Measurements from ENCODE around the gene DLGAP1.

Gene DLGAP1

DNA sequence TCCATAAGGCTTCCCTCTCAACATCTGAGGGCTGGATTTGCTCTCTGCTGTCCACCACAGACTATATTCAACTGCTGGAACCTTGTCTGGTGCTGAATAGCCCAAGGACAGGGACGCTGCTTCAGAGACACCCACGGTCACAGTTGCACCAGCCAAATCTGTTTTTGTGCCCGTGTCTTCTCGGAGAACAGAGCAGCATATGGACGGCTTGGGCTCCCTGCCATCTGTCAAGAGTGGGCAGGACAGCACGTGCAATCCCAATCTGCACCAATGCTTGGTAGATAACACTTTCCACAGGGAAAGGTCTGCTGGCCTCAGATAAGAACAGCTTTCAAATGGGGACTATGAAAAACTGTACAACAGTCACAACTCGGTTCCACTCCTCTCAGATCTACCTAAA, 539.0 kb downstream of the DLGAP1 start:
- Histone ChIP-seq H3K27me3 (ENCODE audit: control insufficient read depth in 1 of 2, insufficient read depth in 2 of 2, low read length in 2 of 2) (peaks cover 0 to 2% of the 10 kb centered on the region in 2 donors), H3K9ac (ENCODE audit: low read length in 2 of 2) (no peak overlapping the region), H3K4me3 (ENCODE audit: low read length in 2 of 2) (no peak overlapping the region), H3K36me3 (ENCODE audit: control insufficient read depth in 2 of 2, insufficient read depth in 2 of 2, low read length in 2 of 2) (no peaks in the 10 kb centered on the region), H3K9me3 (ENCODE audit: control insufficient read depth in 2 of 2, low read length in 2 of 2) (no peaks in the 10 kb centered on the region), H3K27ac (ENCODE audit: low read length) (no peak overlapping the region), H3K4me1 (ENCODE audit: control insufficient read depth, insufficient read depth, low read length) (no peaks in the 10 kb centered on the region)

DNA sequence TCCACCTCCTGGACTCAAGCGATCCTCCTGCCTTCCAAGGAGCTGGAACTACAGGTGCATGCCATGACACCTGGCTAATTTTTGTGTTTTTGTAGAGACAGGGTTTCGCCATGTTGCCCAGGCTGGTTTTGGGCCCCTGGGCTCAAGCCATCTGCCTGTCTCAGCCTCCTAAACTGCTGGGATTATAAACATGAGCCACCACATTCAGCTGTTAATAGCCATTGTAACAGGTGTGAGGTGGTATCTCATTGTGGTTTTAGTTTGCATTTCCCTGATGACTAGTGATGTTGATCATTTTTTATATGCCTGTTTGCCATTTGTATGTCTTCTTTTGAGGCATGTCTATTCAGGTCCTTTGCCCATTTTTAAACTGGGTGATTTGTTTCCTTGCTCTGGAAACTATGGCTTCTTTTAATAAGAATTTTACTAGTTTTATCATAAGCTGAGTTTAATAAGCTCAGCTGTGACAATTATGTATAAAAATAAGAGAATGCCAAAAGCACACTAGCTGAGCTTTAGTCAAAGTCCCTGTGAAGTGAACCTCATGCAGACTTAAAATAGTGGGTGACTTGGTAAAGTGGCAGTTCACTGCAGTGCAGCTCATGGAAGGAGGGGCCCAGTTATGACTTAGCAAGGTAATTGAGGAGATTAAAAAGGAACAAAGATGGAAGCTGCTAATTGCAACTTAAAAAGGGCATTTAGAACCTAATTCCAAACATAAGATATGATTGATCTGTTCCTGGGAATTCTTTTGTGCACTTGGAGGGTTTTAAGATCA, 540.1 kb downstream of the DLGAP1 start:
- H3K27ac ChIP-seq (ENCODE audit: low read length), result no peak overlapping the region
- H3K4me1 ChIP-seq (ENCODE audit: control insufficient read depth, insufficient read depth, low read length), result no peaks in the 10 kb centered on the region

GRCh38 chr18:3914109-3914508, 541.0 kb downstream of the DLGAP1 start:
- Histone ChIP-seq H3K27ac (ENCODE audit: low read length) (no peak overlapping the region), H3K36me3 (ENCODE audit: control insufficient read depth in 2 of 2, insufficient read depth in 2 of 2, low read length in 2 of 2) (no peaks in the 10 kb centered on the region), H3K4me1 (ENCODE audit: control insufficient read depth, insufficient read depth, low read length) (no peaks in the 10 kb centered on the region), H3K9ac (ENCODE audit: low read length in 2 of 2) (no peak overlapping the region), H3K4me3 (ENCODE audit: low read length in 2 of 2) (no peak overlapping the region), H3K9me3 (ENCODE audit: control insufficient read depth in 2 of 2, low read length in 2 of 2) (no peaks in the 10 kb centered on the region), H3K27me3 (ENCODE audit: control insufficient read depth in 1 of 2, insufficient read depth in 2 of 2, low read length in 2 of 2) (peaks cover 0 to 2% of the 10 kb centered on the region in 2 donors)

More for the DNA sequence above, 540.1 kb downstream of the DLGAP1 start:
- Histone ChIP-seq H3K36me3 (ENCODE audit: control insufficient read depth in 2 of 2, insufficient read depth in 2 of 2, low read length in 2 of 2) (no peaks in the 10 kb centered on the region), H3K9me3 (ENCODE audit: control insufficient read depth in 2 of 2, low read length in 2 of 2) (no peaks in the 10 kb centered on the region), H3K9ac (ENCODE audit: low read length in 2 of 2) (no peak overlapping the region), H3K4me3 (ENCODE audit: low read length in 2 of 2) (no peak overlapping the region), H3K27me3 (ENCODE audit: control insufficient read depth in 1 of 2, insufficient read depth in 2 of 2, low read length in 2 of 2) (peaks cover 0 to 2% of the 10 kb centered on the region in 2 donors)

DNA sequence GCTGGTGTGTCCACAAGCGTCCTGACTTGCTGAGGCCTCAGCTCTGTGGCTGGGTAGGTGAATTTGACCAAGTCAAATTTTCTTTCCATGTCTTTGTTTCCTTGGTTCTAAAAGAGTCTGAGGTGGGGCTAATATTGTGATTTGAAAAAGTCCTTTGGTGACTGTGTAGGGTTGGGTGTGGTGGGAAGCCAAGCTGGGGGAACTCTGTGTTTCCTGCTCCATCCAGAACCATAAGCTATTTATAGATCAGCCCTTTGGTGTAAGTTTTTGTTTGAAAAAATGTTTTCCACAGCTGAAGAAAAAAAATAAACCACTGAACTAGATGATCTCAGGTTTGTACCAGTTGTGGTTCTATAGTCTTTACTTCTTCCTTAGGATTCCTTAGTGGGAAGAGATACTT, 542.4 kb downstream of the DLGAP1 start:
- Histone ChIP-seq H3K9me3 (ENCODE audit: control insufficient read depth in 2 of 2, low read length in 2 of 2) (no peaks in the 10 kb centered on the region), H3K36me3 (ENCODE audit: control insufficient read depth in 2 of 2, insufficient read depth in 2 of 2, low read length in 2 of 2) (no peaks in the 10 kb centered on the region), H3K9ac (ENCODE audit: low read length in 2 of 2) (no peak overlapping the region), H3K4me3 (ENCODE audit: low read length in 2 of 2) (no peak overlapping the region), H3K4me1 (ENCODE audit: control insufficient read depth, insufficient read depth, low read length) (no peaks in the 10 kb centered on the region), H3K27me3 (ENCODE audit: control insufficient read depth in 1 of 2, insufficient read depth in 2 of 2, low read length in 2 of 2) (peaks cover 0 to 2% of the 10 kb centered on the region in 2 donors), H3K27ac (ENCODE audit: low read length) (no peak overlapping the region)

DNA sequence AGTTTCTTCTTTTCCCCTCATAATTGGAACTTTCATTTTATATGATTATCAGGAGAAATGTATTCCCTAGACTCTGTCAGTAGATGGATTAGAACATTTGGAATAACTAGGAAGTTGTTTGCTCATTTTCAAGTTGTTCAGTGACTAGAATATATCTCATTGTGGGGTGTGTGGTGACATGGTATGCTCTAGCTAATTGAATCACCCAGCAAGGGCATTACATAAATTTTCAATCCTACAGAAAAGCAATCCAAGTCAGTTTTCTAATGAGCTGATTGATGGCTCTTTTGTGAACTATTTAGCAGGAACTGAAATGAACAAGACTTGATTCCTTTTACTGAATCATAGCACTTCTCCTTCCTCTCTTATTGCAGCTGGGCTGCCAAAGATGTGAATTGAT, 543.7 kb downstream of the DLGAP1 start:
- Histone ChIP-seq H3K9ac (ENCODE audit: low read length in 2 of 2) (no peak overlapping the region), H3K4me1 (ENCODE audit: control insufficient read depth, insufficient read depth, low read length) (no peaks in the 10 kb centered on the region), H3K27ac (ENCODE audit: low read length) (no peak overlapping the region), H3K9me3 (ENCODE audit: control insufficient read depth in 2 of 2, low read length in 2 of 2) (no peaks in the 10 kb centered on the region), H3K4me3 (ENCODE audit: low read length in 2 of 2) (no peak overlapping the region), H3K36me3 (ENCODE audit: control insufficient read depth in 2 of 2, insufficient read depth in 2 of 2, low read length in 2 of 2) (no peaks in the 10 kb centered on the region), H3K27me3 (ENCODE audit: control insufficient read depth in 1 of 2, insufficient read depth in 2 of 2, low read length in 2 of 2) (peaks cover 0 to 2% of the 10 kb centered on the region in 2 donors)

DNA sequence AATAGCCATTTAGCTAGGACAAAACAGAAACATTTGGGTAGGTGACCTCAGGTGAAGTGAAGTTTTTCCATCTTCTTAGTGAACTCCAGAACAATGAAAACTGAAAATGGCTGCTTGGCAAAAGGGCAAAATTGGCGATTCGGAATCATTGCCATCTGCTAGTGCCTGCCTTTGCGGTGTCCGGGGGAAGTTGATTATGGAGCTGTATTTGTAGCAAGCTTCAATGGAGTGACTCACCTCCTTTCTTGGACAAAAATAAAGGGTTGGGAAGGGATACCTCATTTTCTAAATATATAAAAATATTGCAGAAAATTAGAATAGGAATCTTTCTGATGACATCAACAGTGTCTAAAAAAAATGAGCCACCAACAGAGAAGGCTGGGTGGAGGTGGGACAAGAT, 544.6 kb downstream of the DLGAP1 start:
- Histone ChIP-seq H3K9me3 (ENCODE audit: control insufficient read depth in 2 of 2, low read length in 2 of 2) (no peaks in the 10 kb centered on the region), H3K27me3 (ENCODE audit: control insufficient read depth in 1 of 2, insufficient read depth in 2 of 2, low read length in 2 of 2) (no peaks in the 10 kb centered on the region), H3K9ac (ENCODE audit: low read length in 2 of 2) (no peak overlapping the region), H3K36me3 (ENCODE audit: control insufficient read depth in 2 of 2, insufficient read depth in 2 of 2, low read length in 2 of 2) (no peaks in the 10 kb centered on the region), H3K4me1 (ENCODE audit: control insufficient read depth, insufficient read depth, low read length) (no peaks in the 10 kb centered on the region), H3K4me3 (ENCODE audit: low read length in 2 of 2) (no peak overlapping the region), H3K27ac (ENCODE audit: low read length) (no peak overlapping the region)

- no peak overlapping the region for H3K27ac ChIP-seq (ENCODE audit: low read length)
- H3K9ac ChIP-seq (ENCODE audit: low read length in 2 of 2), result no peak overlapping the region
- H3K36me3 ChIP-seq (ENCODE audit: control insufficient read depth in 2 of 2, insufficient read depth in 2 of 2, low read length in 2 of 2), result no peaks in the 10 kb centered on the region
- no peak overlapping the region for H3K4me3 ChIP-seq (ENCODE audit: low read length in 2 of 2)
- no peaks in the 10 kb centered on the region for H3K4me1 ChIP-seq (ENCODE audit: control insufficient read depth, insufficient read depth, low read length)
- no peaks in the 10 kb centered on the region for H3K27me3 ChIP-seq (ENCODE audit: control insufficient read depth in 1 of 2, insufficient read depth in 2 of 2, low read length in 2 of 2)
- H3K9me3 ChIP-seq (ENCODE audit: control insufficient read depth in 2 of 2, low read length in 2 of 2), result no peaks in the 10 kb centered on the region
These were observed 547.2 kb downstream of the DLGAP1 start for GRCh38 chr18:3907955-3908354.

DNA sequence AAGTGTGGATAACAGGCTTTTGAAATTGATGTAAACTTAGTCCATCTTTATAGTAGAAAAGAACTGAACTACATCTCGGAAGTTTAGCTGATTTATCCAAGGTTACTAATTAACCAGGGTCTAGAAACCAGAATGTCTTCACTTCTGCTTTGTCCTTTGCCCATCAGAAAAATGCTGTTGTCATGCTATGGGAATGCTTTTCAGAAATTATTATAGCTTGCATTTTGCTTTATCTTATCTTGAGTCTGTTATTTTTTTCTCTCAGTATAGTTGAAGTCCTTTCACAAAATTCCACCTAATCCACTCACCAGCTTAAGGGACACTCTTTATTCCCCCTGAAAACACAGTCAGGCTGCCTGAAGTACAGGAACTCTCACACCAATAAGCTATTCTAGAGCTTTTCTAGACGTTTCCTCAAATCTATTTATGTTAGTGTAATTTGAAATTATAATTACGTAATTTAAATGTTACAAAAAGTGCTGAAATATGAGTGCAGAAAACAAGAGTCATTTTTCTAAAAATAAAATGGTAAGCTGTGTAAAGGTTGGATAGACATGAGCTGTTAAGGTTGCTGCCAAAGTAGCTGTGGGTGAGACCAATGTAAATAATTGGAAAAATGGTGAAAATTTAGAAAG, 548.9 kb downstream of the DLGAP1 start:
- Histone ChIP-seq H3K9me3 (ENCODE audit: control insufficient read depth in 2 of 2, low read length in 2 of 2) (no peaks in the 10 kb centered on the region), H3K36me3 (ENCODE audit: control insufficient read depth in 2 of 2, insufficient read depth in 2 of 2, low read length in 2 of 2) (no peaks in the 10 kb centered on the region), H3K4me3 (ENCODE audit: low read length in 2 of 2) (no peak overlapping the region), H3K27me3 (ENCODE audit: control insufficient read depth in 1 of 2, insufficient read depth in 2 of 2, low read length in 2 of 2) (no peaks in the 10 kb centered on the region), H3K27ac (ENCODE audit: low read length) (no peak overlapping the region), H3K9ac (ENCODE audit: low read length in 2 of 2) (no peak overlapping the region), H3K4me1 (ENCODE audit: control insufficient read depth, insufficient read depth, low read length) (no peaks in the 10 kb centered on the region)

DNA sequence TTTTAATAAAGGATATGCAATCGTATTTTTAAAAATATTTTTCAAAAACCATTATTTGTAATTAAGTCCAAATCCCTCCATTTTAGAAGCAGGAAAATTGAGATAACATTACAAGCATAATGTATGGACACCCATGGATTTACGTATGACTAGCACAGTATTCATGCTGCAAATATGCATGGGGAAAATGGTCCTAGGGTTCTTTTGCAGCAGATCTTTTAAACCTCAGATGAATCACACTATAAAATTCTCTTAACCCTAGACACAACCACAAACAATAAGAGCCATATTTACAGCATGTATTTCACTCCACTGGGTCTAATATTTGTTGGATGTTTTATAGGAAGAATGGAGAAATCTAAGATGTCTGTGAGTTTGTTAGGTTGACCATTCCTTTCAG, 551.8 kb downstream of the DLGAP1 start:
- no peak overlapping the region for H3K27ac ChIP-seq (ENCODE audit: low read length)
- no peak overlapping the region for H3K4me3 ChIP-seq (ENCODE audit: low read length in 2 of 2)
- no peaks in the 10 kb centered on the region for H3K4me1 ChIP-seq (ENCODE audit: control insufficient read depth, insufficient read depth, low read length)
- no peaks in the 10 kb centered on the region for H3K9me3 ChIP-seq (ENCODE audit: control insufficient read depth in 2 of 2, low read length in 2 of 2)
- no peak overlapping the region for H3K9ac ChIP-seq (ENCODE audit: low read length in 2 of 2)
- H3K36me3 ChIP-seq (ENCODE audit: control insufficient read depth in 2 of 2, insufficient read depth in 2 of 2, low read length in 2 of 2), result no peaks in the 10 kb centered on the region
- no peaks in the 10 kb centered on the region for H3K27me3 ChIP-seq (ENCODE audit: control insufficient read depth in 1 of 2, insufficient read depth in 2 of 2, low read length in 2 of 2)

DNA sequence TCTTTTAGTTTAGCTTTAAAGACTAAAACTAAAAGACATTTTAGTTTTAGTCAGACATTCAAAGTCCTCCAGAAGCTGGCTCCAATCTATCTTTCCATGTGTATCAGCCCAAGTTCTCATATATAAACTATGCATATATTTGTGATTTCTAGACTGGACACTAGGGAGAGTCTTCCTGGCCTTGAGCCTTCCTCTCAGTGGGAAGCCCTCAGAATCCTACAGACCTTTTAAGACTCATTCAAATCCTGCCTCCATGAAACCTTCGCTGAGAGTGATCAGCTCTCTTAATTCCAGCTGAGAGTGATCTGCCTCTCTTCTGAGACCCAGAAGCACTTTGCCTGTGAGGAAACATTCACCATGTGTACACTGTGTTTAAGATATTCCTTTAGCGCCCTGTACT, 552.4 kb downstream of the DLGAP1 start:
- H3K9ac ChIP-seq (ENCODE audit: low read length in 2 of 2), result no peak overlapping the region
- H3K4me3 ChIP-seq (ENCODE audit: low read length in 2 of 2), result no peak overlapping the region
- H3K27me3 ChIP-seq (ENCODE audit: control insufficient read depth in 1 of 2, insufficient read depth in 2 of 2, low read length in 2 of 2), result no peaks in the 10 kb centered on the region
- H3K27ac ChIP-seq (ENCODE audit: low read length), result no peak overlapping the region
- H3K36me3 ChIP-seq (ENCODE audit: control insufficient read depth in 2 of 2, insufficient read depth in 2 of 2, low read length in 2 of 2), result no peaks in the 10 kb centered on the region
- no peaks in the 10 kb centered on the region for H3K4me1 ChIP-seq (ENCODE audit: control insufficient read depth, insufficient read depth, low read length)
- H3K9me3 ChIP-seq (ENCODE audit: control insufficient read depth in 2 of 2, low read length in 2 of 2), result no peaks in the 10 kb centered on the region

DNA sequence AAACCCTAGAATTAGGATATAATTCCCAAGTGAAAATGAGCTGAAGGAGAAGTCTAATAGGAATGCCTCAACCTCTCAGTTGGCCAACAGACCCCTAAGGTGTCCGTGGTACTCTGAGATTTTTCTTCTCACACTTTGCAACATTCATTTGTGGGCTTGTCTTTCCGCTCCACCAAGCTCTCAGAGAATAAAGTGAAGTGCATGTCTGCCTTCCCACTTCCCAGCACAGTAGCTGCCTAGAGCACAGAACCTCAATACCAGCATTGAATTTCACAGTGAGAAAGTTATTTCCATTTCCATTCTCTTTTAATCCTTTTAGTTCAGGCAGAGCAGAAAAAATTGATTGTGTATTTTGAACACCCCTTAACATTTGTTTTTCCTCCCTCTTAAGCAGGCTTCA, 553.3 kb downstream of the DLGAP1 start:
- no peak overlapping the region for H3K9ac ChIP-seq (ENCODE audit: low read length in 2 of 2)
- H3K27me3 ChIP-seq (ENCODE audit: control insufficient read depth in 1 of 2, insufficient read depth in 2 of 2, low read length in 2 of 2), result no peaks in the 10 kb centered on the region
- H3K36me3 ChIP-seq (ENCODE audit: control insufficient read depth in 2 of 2, insufficient read depth in 2 of 2, low read length in 2 of 2), result no peaks in the 10 kb centered on the region
- no peak overlapping the region for H3K27ac ChIP-seq (ENCODE audit: low read length)
- H3K4me3 ChIP-seq (ENCODE audit: low read length in 2 of 2), result no peak overlapping the region
- no peaks in the 10 kb centered on the region for H3K4me1 ChIP-seq (ENCODE audit: control insufficient read depth, insufficient read depth, low read length)
- H3K9me3 ChIP-seq (ENCODE audit: control insufficient read depth in 2 of 2, low read length in 2 of 2), result no peaks in the 10 kb centered on the region

All from stomach smooth muscle (tissue), 2 donors.